Stimulated activated CD4-positive, alpha-beta T cell treated with anti-CD3 and anti-CD28 coated beads, Interleukin-4, amount 100 ng/mL, for 24 hours (primary cell): ENCODE measurements around the gene MOGAT3.
A peak's percentile ranks its signal among the peaks of the same experiment; 100 is the strongest.

Experiments
- DNase-seq: peaks from one replicate; pipeline ENCODE4 v3.0.0-alpha.2; 2020

The MOGAT3 gene

GRCh38 chr7:101200862-101201599 is at the start of gene MOGAT3:
MOGAT3 (minus strand) TSS chr7:101201036; CDS start chr7:101200854, 182 bp downstream.
- no peak for DNase-seq

GRCh38 chr7:101250324-101250723 is 49.5 kb upstream of the MOGAT3 start:
- DNase-seq: no peak

GRCh38 chr7:101248276-101248675 is 47.4 kb upstream of the MOGAT3 start:
- DNase-seq: no peak

- DNase-seq: no peak
Measured at GRCh38 chr7:101245147-101245668, 44.4 kb upstream of the MOGAT3 start.

GRCh38 chr7:101244375-101245146 is 43.7 kb upstream of the MOGAT3 start, which contains the start of gene FIS1:
FIS1 (minus strand) TSS chr7:101245081; CDS start chr7:101245004, 77 bp downstream.
- DNase-seq: peak; percentile 94

GRCh38 chr7:101243646-101244374 is 43.0 kb upstream of the MOGAT3 start:
- no peak for DNase-seq

GRCh38 chr7:101241443-101242349 is 40.9 kb upstream of the MOGAT3 start:
- DNase-seq: no peak

GRCh38 chr7:101241015-101241363 is 40.2 kb upstream of the MOGAT3 start:
- no peak for DNase-seq

- DNase-seq: no peak
Measured at GRCh38 chr7:101240226-101241014, 39.6 kb upstream of the MOGAT3 start.

GRCh38 chr7:101239951-101240220 is 39.0 kb upstream of the MOGAT3 start:
- DNase-seq: no peak

- no peak for DNase-seq
Measured at GRCh38 chr7:101239191-101239950, 38.5 kb upstream of the MOGAT3 start.

- DNase-seq: no peak
Measured at GRCh38 chr7:101238226-101239182, 37.7 kb upstream of the MOGAT3 start.

GRCh38 chr7:101237206-101238067 is 36.6 kb upstream of the MOGAT3 start, which contains the start of gene CLDN15:
CLDN15 (minus strand) TSS chr7:101237802; CDS start chr7:101237581, 221 bp downstream.
- no peak for DNase-seq

- DNase-seq: no peak
Measured at GRCh38 chr7:101236292-101236835, 35.5 kb upstream of the MOGAT3 start.

- no peak for DNase-seq
Measured at GRCh38 chr7:101235522-101235921, 34.7 kb upstream of the MOGAT3 start.

GRCh38 chr7:101235050-101235449 is 34.2 kb upstream of the MOGAT3 start:
- no peak for DNase-seq

- no peak for DNase-seq
Measured at GRCh38 chr7:101234636-101235035, 33.8 kb upstream of the MOGAT3 start.

GRCh38 chr7:101233907-101234547 is 33.2 kb upstream of the MOGAT3 start:
- DNase-seq: no peak
